Measurements from ENCODE around the gene SLC22A6.

The SLC22A6 gene

GRCh38 chr11:63014408-63015055 lies 29.8 kb upstream of the SLC22A6 start:
- TF ChIP-seq CTCF (IDR thresholded peaks at IDR 0.05; ENCODE audit: insufficient read depth, low read length, poor library complexity, severe bottlenecking) (no peak), EZH2phosphoT487 (conservative IDR thresholded peaks at IDR 0.05; ENCODE audit: low read length) (no peak)
- no peaks in the 10 kb centered on the region for H3K36me3 ChIP-seq (ENCODE audit: low read length)

GRCh38 chr11:63012839-63013238 lies 28.1 kb upstream of the SLC22A6 start:
- H3K27me3 ChIP-seq (ENCODE audit: low read length) = no peaks in the 10 kb centered on the region
- TF ChIP-seq EZH2phosphoT487 (conservative IDR thresholded peaks at IDR 0.05; ENCODE audit: low read length) = no peak

More at GRCh38 chr11:63014408-63015055, 29.8 kb upstream of the SLC22A6 start:
- H3K9ac ChIP-seq (ENCODE audit: low read length) = no peak overlapping the region
- no peaks in the 10 kb centered on the region for H3K9me2 ChIP-seq (replicated peaks; ENCODE audit: insufficient read depth, low read length)
- no peaks in the 10 kb centered on the region for H3K9me3 ChIP-seq (ENCODE audit: insufficient read depth, low read length)
- no peak overlapping the region for H3K27ac ChIP-seq (ENCODE audit: low read depth, low read length)
- H4K20me1 ChIP-seq (ENCODE audit: low read depth, low read length) = no peaks in the 10 kb centered on the region
- H3K27me3 ChIP-seq (ENCODE audit: low read length) = no peaks in the 10 kb centered on the region
- no peaks in the 10 kb centered on the region for H3F3A ChIP-seq (ENCODE audit: insufficient read depth)
- no peaks in the 10 kb centered on the region for H3K79me2 ChIP-seq (ENCODE audit: insufficient read depth, low read length)
- H2AFZ ChIP-seq (ENCODE audit: low read depth, low read length, severe bottlenecking) = no peak overlapping the region
- no peak overlapping the region for H3K4me2 ChIP-seq (ENCODE audit: low read depth, low read length, poor library complexity, severe bottlenecking)
- no peak overlapping the region for H3K4me3 ChIP-seq (ENCODE audit: insufficient read depth, low read length, poor library complexity, severe bottlenecking)

GRCh38 chr11:63012430-63012829 lies 27.7 kb upstream of the SLC22A6 start:
- no peak overlapping the region for H3K4me2 ChIP-seq (ENCODE audit: low read depth, low read length, poor library complexity, severe bottlenecking)
- no peaks in the 10 kb centered on the region for H3K36me3 ChIP-seq (ENCODE audit: low read length)
- no peak overlapping the region for H2AFZ ChIP-seq (ENCODE audit: low read depth, low read length, severe bottlenecking)
- H4K20me1 ChIP-seq (ENCODE audit: low read depth, low read length) = no peaks in the 10 kb centered on the region
- no peak overlapping the region for H3K27ac ChIP-seq (ENCODE audit: low read depth, low read length)
- no peaks in the 10 kb centered on the region for H3K79me2 ChIP-seq (ENCODE audit: insufficient read depth, low read length)
- no peaks in the 10 kb centered on the region for H3K9me2 ChIP-seq (replicated peaks; ENCODE audit: insufficient read depth, low read length)
- H3K27me3 ChIP-seq (ENCODE audit: low read length) = no peaks in the 10 kb centered on the region
- H3K9me3 ChIP-seq (ENCODE audit: insufficient read depth, low read length) = no peaks in the 10 kb centered on the region
- no peak overlapping the region for H3K9ac ChIP-seq (ENCODE audit: low read length)
- TF ChIP-seq CTCF (IDR thresholded peaks at IDR 0.05; ENCODE audit: insufficient read depth, low read length, poor library complexity, severe bottlenecking) = no peak
- no peak for TF ChIP-seq EZH2phosphoT487 (conservative IDR thresholded peaks at IDR 0.05; ENCODE audit: low read length)
- no peaks in the 10 kb centered on the region for H3F3A ChIP-seq (ENCODE audit: insufficient read depth)
- H3K4me3 ChIP-seq (ENCODE audit: insufficient read depth, low read length, poor library complexity, severe bottlenecking) = no peak overlapping the region

More at GRCh38 chr11:63012839-63013238, 28.1 kb upstream of the SLC22A6 start:
- Histone ChIP-seq H3K36me3 (ENCODE audit: low read length) (no peaks in the 10 kb centered on the region), H3K79me2 (ENCODE audit: insufficient read depth, low read length) (no peaks in the 10 kb centered on the region), H3K27ac (ENCODE audit: low read depth, low read length) (no peak overlapping the region), H3K9me2 (replicated peaks; ENCODE audit: insufficient read depth, low read length) (no peaks in the 10 kb centered on the region), H2AFZ (ENCODE audit: low read depth, low read length, severe bottlenecking) (no peak overlapping the region), H3K9me3 (ENCODE audit: insufficient read depth, low read length) (no peaks in the 10 kb centered on the region), H3K4me2 (ENCODE audit: low read depth, low read length, poor library complexity, severe bottlenecking) (no peak overlapping the region), H3K9ac (ENCODE audit: low read length) (no peak overlapping the region), H3F3A (ENCODE audit: insufficient read depth) (no peaks in the 10 kb centered on the region), H4K20me1 (ENCODE audit: low read depth, low read length) (no peaks in the 10 kb centered on the region), H3K4me3 (ENCODE audit: insufficient read depth, low read length, poor library complexity, severe bottlenecking) (no peak overlapping the region)

GRCh38 chr11:63010934-63011439 lies 26.2 kb upstream of the SLC22A6 start:
- Histone ChIP-seq H3K9me3 (ENCODE audit: insufficient read depth, low read length) (no peaks in the 10 kb centered on the region), H3K4me2 (ENCODE audit: low read depth, low read length, poor library complexity, severe bottlenecking) (no peak overlapping the region), H3K4me3 (ENCODE audit: insufficient read depth, low read length, poor library complexity, severe bottlenecking) (no peak overlapping the region), H3K27me3 (ENCODE audit: low read length) (no peaks in the 10 kb centered on the region), H4K20me1 (ENCODE audit: low read depth, low read length) (no peaks in the 10 kb centered on the region), H3F3A (ENCODE audit: insufficient read depth) (no peaks in the 10 kb centered on the region), H3K9me2 (replicated peaks; ENCODE audit: insufficient read depth, low read length) (no peaks in the 10 kb centered on the region), H3K79me2 (ENCODE audit: insufficient read depth, low read length) (no peaks in the 10 kb centered on the region), H3K27ac (ENCODE audit: low read depth, low read length) (no peak overlapping the region), H3K36me3 (ENCODE audit: low read length) (no peaks in the 10 kb centered on the region), H3K9ac (ENCODE audit: low read length) (no peak overlapping the region), H2AFZ (ENCODE audit: low read depth, low read length, severe bottlenecking) (no peak overlapping the region)
- TF ChIP-seq EZH2phosphoT487 (conservative IDR thresholded peaks at IDR 0.05; ENCODE audit: low read length) (no peak), CTCF (IDR thresholded peaks at IDR 0.05; ENCODE audit: insufficient read depth, low read length, poor library complexity, severe bottlenecking) (no peak)
